Measurements from ENCODE around the gene PCYT1A. TPM values are rescaled to one million over a fixed set of nuclear protein-coding genes. Genes with fewer than 3 reads are reported as not detected.

PCYT1A gene
- total and polyA plus RNA-seq, 2 of the 13 experiments (the other 11 are each of a cell fraction or from before 2014, with no cell fraction given), result 26.4 to 45.3 TPM

DNA sequence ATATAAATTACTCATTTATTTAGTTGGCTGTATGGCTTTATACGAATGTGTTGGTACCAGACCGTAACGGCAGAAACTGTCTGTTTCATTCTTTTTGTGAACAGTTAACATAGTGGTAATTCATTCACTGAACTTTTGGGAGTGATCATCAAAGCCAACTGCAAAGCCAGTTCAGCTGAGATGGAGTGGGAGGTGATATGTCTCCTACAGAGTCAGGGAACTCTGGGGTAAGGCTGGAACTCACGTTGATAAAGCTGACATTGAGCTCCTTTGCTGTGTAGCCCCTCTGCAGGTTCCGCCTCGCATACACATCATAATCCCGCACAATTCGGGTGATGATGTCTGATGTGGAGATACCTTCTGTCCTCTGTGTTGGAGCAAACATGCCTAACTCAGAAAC, 45.8 kb downstream of the PCYT1A start:
- no peak overlapping the region for H3K27ac ChIP-seq (ENCODE audit: extremely low read length, insufficient read depth, low read length)
- H3K27me3 ChIP-seq (ENCODE audit: control insufficient read depth in 1 of 2, insufficient read depth in 2 of 2, low read length in 2 of 2), result no peaks in the 10 kb centered on the region
- in situ Hi-C loops (cut with HindIII; ENCODE audit: extremely low pct_ligation_motif_present, low pct_unique_long_range_greater_than_20kb), result loop anchor here (10.0 kb wide), 1 partner anchor 193 kb away; the partner anchor contains the start of gene UBXN7
- no peaks in the 10 kb centered on the region for H3K79me2 ChIP-seq (ENCODE audit: insufficient read depth, low read length)
- no peak for FAIRE-seq
- H3K9me3 ChIP-seq (ENCODE audit: low read length), result no peaks in the 10 kb centered on the region
- ChIA-PET POLR2A (no interaction called here), CTCF (ENCODE audit: low intra/inter-chr PET ratio, low total read pairs) (no interaction called here)
- H4K20me1 ChIP-seq (ENCODE audit: insufficient read depth, low read length), result no peaks in the 10 kb centered on the region
- 93% methylated on average over 7 of the region's 8 CpGs for WGBS (ENCODE audit: low lambda C conversion rate)
- DNase-seq (ENCODE audit: low spot score), result no peak
- no peak overlapping the region for H2AFZ ChIP-seq (ENCODE audit: low read length)
- no peak overlapping the region for H3K9ac ChIP-seq (ENCODE audit: insufficient read depth, low read depth, low read length)
- ATAC-seq, result no peak
- intact Hi-C loops (cut with micrococcal nuclease; ENCODE audit: unreplicated experiment), result no loop called here
- H3K4me2 ChIP-seq (ENCODE audit: low read depth, low read length), result no peak overlapping the region
- BruUV-seq (replicated peaks), result no TSS peak
- no peak overlapping the region for H3K4me3 ChIP-seq (replicated peaks in 1 of 3; ENCODE audit: insufficient read depth in 1 of 3, low read depth in 2 of 3, low read length in 3 of 3)
- peaks cover 8% of the 10 kb centered on the region for H3K4me1 ChIP-seq (ENCODE audit: insufficient read depth, low read length)
- H3K36me3 ChIP-seq (replicated peaks in 1 of 2; ENCODE audit: control insufficient read depth in 1 of 2, insufficient read depth in 2 of 2, low read length in 2 of 2), result peaks cover 11 to 57% of the 10 kb centered on the region in 2 experiments
- TF ChIP-seq MED8 (CRISPR knock-in tag; IDR thresholded peaks at IDR 0.05; ENCODE audit: insufficient replicate concordance), result no peak
- no peak for TF ChIP-seq MEF2D (CRISPR knock-in tag; IDR thresholded peaks at IDR 0.05)
- TF ChIP-seq ZNF614 (CRISPR knock-in tag; IDR thresholded peaks at IDR 0.05; ENCODE audit: borderline replicate concordance), result no peak
- no peak for TF ChIP-seq MBNL3 (CRISPR knock-in tag; conservative IDR thresholded peaks at IDR 0.05)
- TF ChIP-seq, protein P1, sequence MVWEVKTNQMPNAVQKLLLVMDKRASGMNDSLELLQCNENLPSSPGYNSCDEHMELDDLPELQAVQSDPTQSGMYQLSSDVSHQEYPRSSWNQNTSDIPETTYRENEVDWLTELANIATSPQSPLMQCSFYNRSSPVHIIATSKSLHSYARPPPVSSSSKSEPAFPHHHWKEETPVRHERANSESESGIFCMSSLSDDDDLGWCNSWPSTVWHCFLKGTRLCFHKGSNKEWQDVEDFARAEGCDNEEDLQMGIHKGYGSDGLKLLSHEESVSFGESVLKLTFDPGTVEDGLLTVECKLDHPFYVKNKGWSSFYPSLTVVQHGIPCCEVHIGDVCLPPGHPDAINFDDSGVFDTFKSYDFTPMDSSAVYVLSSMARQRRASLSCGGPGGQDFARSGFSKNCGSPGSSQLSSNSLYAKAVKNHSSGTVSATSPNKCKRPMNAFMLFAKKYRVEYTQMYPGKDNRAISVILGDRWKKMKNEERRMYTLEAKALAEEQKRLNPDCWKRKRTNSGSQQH (CRISPR knock-in tag; IDR thresholded peaks at IDR 0.05; ENCODE audit: low read depth), result no peak
- TF ChIP-seq, protein P2, sequence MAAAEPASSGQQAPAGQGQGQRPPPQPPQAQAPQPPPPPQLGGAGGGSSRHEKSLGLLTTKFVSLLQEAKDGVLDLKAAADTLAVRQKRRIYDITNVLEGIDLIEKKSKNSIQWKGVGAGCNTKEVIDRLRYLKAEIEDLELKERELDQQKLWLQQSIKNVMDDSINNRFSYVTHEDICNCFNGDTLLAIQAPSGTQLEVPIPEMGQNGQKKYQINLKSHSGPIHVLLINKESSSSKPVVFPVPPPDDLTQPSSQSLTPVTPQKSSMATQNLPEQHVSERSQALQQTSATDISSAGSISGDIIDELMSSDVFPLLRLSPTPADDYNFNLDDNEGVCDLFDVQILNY (CRISPR knock-in tag; conservative IDR thresholded peaks at IDR 0.05), result no peak
- no peak for TF ChIP-seq CBFB (CRISPR knock-in tag; IDR thresholded peaks at IDR 0.05)
- no peak for TF ChIP-seq ZNF724P (CRISPR knock-in tag; IDR thresholded peaks at IDR 0.05; ENCODE audit: borderline replicate concordance)
- no peak for TF ChIP-seq ZKSCAN1 (IDR thresholded peaks at IDR 0.05; ENCODE audit: low read length)
- no peak for TF ChIP-seq ZBTB40 (IDR thresholded peaks at IDR 0.05)
- no peak for TF ChIP-seq ZBTB40 (CRISPR knock-in tag; IDR thresholded peaks at IDR 0.05)
- TF ChIP-seq LCORL (IDR thresholded peaks at IDR 0.05), result no peak
- no peak for TF ChIP-seq LCORL (CRISPR knock-in tag; IDR thresholded peaks at IDR 0.05)
- TF ChIP-seq FOXJ3 (CRISPR knock-in tag; IDR thresholded peaks at IDR 0.05; ENCODE audit: borderline replicate concordance), result no peak
